Heart left ventricle (tissue), 16 donors: ENCODE measurements around the gene PIGL. TPM values are rescaled to one million over a fixed set of nuclear protein-coding genes. Genes with fewer than 3 reads are reported as not detected.

Experiments used
- ATAC-seq, 4 donors: fragments of 200-7000 bp; cut with Tn5 transposase; one replicate each; pipeline ENCODE4 v1.9.1; 2020 to 2022; ENCODE audit warnings: moderate library complexity in 4 of 4, mild to moderate bottlenecking in 3 of 4, moderate number of reproducible peaks in 1 of 4
- DNase-seq, 5 donors: peaks; one replicate each; pipeline ENCODE4 v3.0.0-alpha.2; 2020
- H3K27ac ChIP-seq, 12 donors: fragments of 200-600 bp; sonication (generic) in 4 of 12; one replicate each; pipeline versions ENCODE4 v1.5.0 to v1.8.0; 2016 to 2022; ENCODE audit warnings: mild to moderate bottlenecking in 2 of 12
- H3K27me3 ChIP-seq, 9 donors: fragments of 200-600 bp; sonication (generic) in 2 of 9; one replicate each; pipeline versions ENCODE4 v1.5.1 to v1.8.0; 2016 to 2022; ENCODE audit warnings: mild to moderate bottlenecking in 3 of 9
- H3K36me3 ChIP-seq, 9 donors: fragments of 200-600 bp; sonication (generic) in 2 of 9; one replicate each; pipeline versions ENCODE4 v1.5.0 to v1.8.0; 2018 to 2022; ENCODE audit warnings: mild to moderate bottlenecking in 2 of 9
- H3K4me1 ChIP-seq, 12 donors: fragments of 200-600 bp; sonication (generic) in 4 of 12; one replicate each; pipeline versions ENCODE4 v1.5.0 to v1.8.0; 2016 to 2022; ENCODE audit warnings: mild to moderate bottlenecking in 3 of 12
- H3K4me3 ChIP-seq, 12 donors: fragments of 200-600 bp; sonication (generic) in 4 of 12; one replicate each; pipeline versions ENCODE4 v1.5.0 to v1.8.0; 2017 to 2022; ENCODE audit warnings: mild to moderate bottlenecking in 9 of 12, moderate library complexity in 4 of 12
- H3K9me3 ChIP-seq, 12 donors: fragments of 200-600 bp; sonication (generic) in 4 of 12; one replicate each; pipeline versions ENCODE4 v1.5.0 to v1.8.0; 2016 to 2022; ENCODE audit warnings: mild to moderate bottlenecking in 1 of 12
- CTCF ChIP-seq, 12 donors: fragments of 200-600 bp; sonication (generic) in 4 of 12; IDR thresholded peaks; one replicate each; pipeline versions ENCODE4 v1.5.0 to v1.8.0; 2018 to 2022; ENCODE audit warnings: antibody characterized with exemption in 12 of 12, mild to moderate bottlenecking in 5 of 12
- POLR2A ChIP-seq, 2 donors: fragments of 450-650 bp; IDR thresholded peaks; one replicate each; pipeline ENCODE4 v1.6.1; 2017; ENCODE audit warnings: antibody characterized with exemption in 2 of 2, mild to moderate bottlenecking in 2 of 2, moderate library complexity in 2 of 2
- WGBS, 4 donors: extraction: QIAGEN DNeasy Blood & Tissue Kit in 2 of 4; methylation state at CpG; one replicate each; pipeline versions ENCODE4 v1.1.5 to v1.1.7; 2013 to 2018; 5-methylcytosine and 5-hydroxymethylcytosine counted together
- intact Hi-C, 10 donors: fragments of 100-400 bp; cut with DNase I; formaldehyde crosslinking; loops; one replicate each; pipeline versions ENCODE4 v1.11.1 to v1.14.2; 2022
- polyA plus RNA-seq, 2 donors: library from polyadenylated mRNA; stranded (reverse); fragments of 200-250 nt; gene quantifications; one replicate each; pipeline ENCODE4 v1.2.3, GENCODE V29; 2013
- total RNA-seq, 9 donors: library from RNA; depleted of rRNA in 2 of 9; stranded (reverse); fragments of >200 nt in 2 of 9; fragmentation: NEBNext Ultra II Directional in 3 of 9; extraction: Animal tissue kit (Norgen Biotek cat#: 25700) in 3 of 9; gene quantifications; one replicate each; pipeline versions ENCODE4 v1.1.0 to v1.2.4, GENCODE V29; 2016 to 2023
- donor health status: ischemic (EF 13 %, LVEDD 7.1; RV severe dilation, severe dysfunction).
- donor health status: healthy with polysubstance abuse.
- donor health status: DM: no; HTN: yes; CAD: no.
- donor health status: DM: no; HTN: no; CAD: no.
- donor health status: ischemic (EF 25% LVEDD 6.9; RV normal size, moderate dysfunction).
- donor health status: ischemic (EF 25% LVEDD 5.7; RV mildly dilated, moderate dysfunction).
- donor health status: healthy.
- donor health status: DM: yes; HTN: yes; CAD: no.
- donor health status: ischemic (EF 35%, LVEDD 5.7; RV mildly dilated, moderate dysfunction).
- donor health status: nonischemic (EF 11% LVEDD 7.7; RV severe dilation, severe dysfunction).
- donor health status: DM: yes; HTN: yes; CAD: no.
- donor health status: PGD.
- donor health status: ischemic (EF 29% LVEDD 5.4; RV normal size, mild dysfunction).
- donor health status: nonischemic (EF 23%, LVEDD 6.1; RV moderate dilation, normal function).

Gene PIGL
- total and polyA plus RNA-seq, 11 donors: 4.5 to 20.2 (median 10.2) TPM

GRCh38 chr17:16354585-16354984 lies 137.6 kb downstream of the PIGL start:
- Histone ChIP-seq H3K36me3 (peaks cover 0 to 2% (median 0%) of the 10 kb centered on the region in 9 donors), H3K9me3 (no peaks in the 10 kb centered on the region), H3K4me1 (peaks cover 0 to 19% (median 7%) of the 10 kb centered on the region in 12 donors), H3K27me3 (peaks cover 0 to 14% (median 0%) of the 10 kb centered on the region in 9 donors), H3K4me3 (no peak overlapping the region), H3K27ac (no peak overlapping the region)
- 83 to 94% (median 89%) methylated on average over 14 of the region's 14 CpGs for WGBS, 4 donors
- no peak for ATAC-seq
- intact Hi-C loops: no loop called here
- no peak for DNase-seq
- TF ChIP-seq CTCF (IDR thresholded peaks at IDR 0.05) (no peak), POLR2A (IDR thresholded peaks at IDR 0.05) (no peak)

GRCh38 chr17:16358394-16358793 lies 141.4 kb downstream of the PIGL start:
- no peaks in the 10 kb centered on the region for H3K36me3 ChIP-seq
- ATAC-seq: no peak
- intact Hi-C loops: no loop called here
- no peak for TF ChIP-seq POLR2A (IDR thresholded peaks at IDR 0.05)
- TF ChIP-seq CTCF (IDR thresholded peaks at IDR 0.05): no peak
- H3K4me3 ChIP-seq: no peak overlapping the region
- peaks cover 0 to 4% (median 0%) of the 10 kb centered on the region in 9 donors for H3K27me3 ChIP-seq
- H3K9me3 ChIP-seq: no peaks in the 10 kb centered on the region
- peaks cover 0 to 4% (median 0%) of the 10 kb centered on the region in 12 donors for H3K4me1 ChIP-seq
- no peak overlapping the region for H3K27ac ChIP-seq
- DNase-seq: no peak

GRCh38 chr17:16361874-16362273 lies 144.9 kb downstream of the PIGL start:
- Histone ChIP-seq H3K36me3 (no peaks in the 10 kb centered on the region), H3K4me1 (peaks cover 0 to 5% (median 0%) of the 10 kb centered on the region in 12 donors), H3K27me3 (no peaks in the 10 kb centered on the region), H3K4me3 (no peak overlapping the region), H3K9me3 (no peaks in the 10 kb centered on the region), H3K27ac (no peak overlapping the region)
- no peak for DNase-seq
- intact Hi-C loops: loop anchor here in 8 of 10 donors (2.0 to 10.0 kb wide), 4 partner anchors 53 to 160 kb away; partner anchors contain the start of gene TRPV2 (in 4 of the 8)
- 84 to 88% (median 86%) methylated on average over 8 of the region's 8 CpGs for WGBS, 4 donors
- no peak for ATAC-seq
- no peak for TF ChIP-seq POLR2A (IDR thresholded peaks at IDR 0.05)

GRCh38 chr17:16363749-16364536 lies 146.9 kb downstream of the PIGL start:
- Histone ChIP-seq H3K27ac (peak overlapping the region in 2 of 12 donors; percentile 5 to 31), H3K27me3 (no peaks in the 10 kb centered on the region), H3K36me3 (no peaks in the 10 kb centered on the region), H3K4me3 (no peak overlapping the region), H3K4me1 (peaks cover 0 to 5% (median 0%) of the 10 kb centered on the region in 12 donors), H3K9me3 (no peaks in the 10 kb centered on the region)
- peak; percentile 56 to 73 (median 66) for DNase-seq
- WGBS, 4 donors: 8 to 14% (median 11%) methylated on average over 6 of the region's 6 CpGs
- ATAC-seq: peak; percentile 63 to 88 (median 82)
- TF ChIP-seq CTCF (IDR thresholded peaks at IDR 0.05) (peak; percentile 87 to 96 (median 92)), POLR2A (IDR thresholded peaks at IDR 0.05) (no peak)
- intact Hi-C loops: loop anchor here in 9 of 10 donors (1.0 to 10.0 kb wide), 5 partner anchors 51 to 158 kb away; partner anchors contain the start of gene TRPV2 (in 4 of the 9)
